OCI-LY7 (cell line): Measurements from ENCODE around the gene ZNF439. TPM values are rescaled to one million over a fixed set of nuclear protein-coding genes. Genes with fewer than 3 reads are reported as not detected.
"Not testable (repeated sequence)": the region's sequence is repeated elsewhere in the genome, so short reads cannot be mapped to it uniquely, and the experiment has no call there.

Experiments used
- BruUV-seq: library from RNA; stranded (reverse); fragments of 400-500 nt; replicated peaks from 2 replicates; lab custom pipeline; 2021; lab: Mats Ljungman, UMichigan
- CTCF ChIA-PET: fragments of 300-600 bp; sonication (Branson Sonifier 250); formaldehyde crosslinking; loops from one replicate; lab custom pipeline; 2022; ENCODE audit warnings: antibody characterized with exemption; ENCODE audit not compliant: unreplicated experiment; lab: Charles Lee
- POLR2A ChIA-PET: fragments of 300-600 bp; sonication (Branson Sonifier 250); formaldehyde crosslinking; loops from one replicate; lab custom pipeline; 2022; ENCODE audit warnings: antibody characterized with exemption; lab: Charles Lee
- DNase-seq: peaks from one replicate; pipeline ENCODE4 v3.0.0-alpha.2; 2015; ENCODE audit warnings: low spot score
- H2AFZ ChIP-seq: fragments of 200-600 bp; sonication (generic), shearing (Covaris generic); 2 replicates; pipeline ENCODE4 v1.6.1; 2014; ENCODE audit warnings: mild to moderate bottlenecking, antibody characterized with exemption, low read length, moderate library complexity
- H3K27ac ChIP-seq: fragments of 200-600 bp; sonication (generic); 2 replicates; pipeline ENCODE4 v1.5.1; 2014; ENCODE audit warnings: mixed run types, low read depth, mild to moderate bottlenecking, moderate library complexity, low read length, inconsistent platforms; ENCODE audit not compliant: poor library complexity, severe bottlenecking
- H3K36me3 ChIP-seq: fragments of 200-600 bp; sonication (generic); 2 replicates; pipeline ENCODE4 v1.6.1; 2014; ENCODE audit warnings: mild to moderate bottlenecking, antibody characterized with exemption, low read length, moderate library complexity, mixed read lengths; ENCODE audit not compliant: insufficient read depth
- H3K4me1 ChIP-seq: fragments of 200-600 bp; sonication (generic); 2 replicates; pipeline ENCODE4 v1.5.1; 2014; ENCODE audit warnings: mild to moderate bottlenecking, low read length; ENCODE audit not compliant: insufficient read depth, poor library complexity, severe bottlenecking
- H3K4me2 ChIP-seq: fragments of 200-600 bp; sonication (generic); 2 replicates; pipeline ENCODE4 v1.6.1; 2014; ENCODE audit warnings: mild to moderate bottlenecking, low read length
- H3K4me3 ChIP-seq: fragments of 200-600 bp; sonication (generic); 2 replicates; pipeline ENCODE4 v1.5.1; 2014; ENCODE audit warnings: mild to moderate bottlenecking, low read depth, low read length; ENCODE audit not compliant: poor library complexity, severe bottlenecking
- H3K79me2 ChIP-seq: fragments of 200-600 bp; sonication (generic); 2 replicates; pipeline ENCODE4 v1.6.1; 2016; ENCODE audit warnings: low read depth, mild to moderate bottlenecking, low read length, moderate library complexity, mixed read lengths; ENCODE audit not compliant: insufficient read depth
- H3K9me2 ChIP-seq: fragments of 200-600 bp; sonication (generic); 2 replicates; pipeline ENCODE4 v1.6.1; 2016; ENCODE audit warnings: mild to moderate bottlenecking, low read length, mixed read lengths; ENCODE audit not compliant: insufficient read depth
- H3K9me3 ChIP-seq: fragments of 200-600 bp; sonication (generic); 2 replicates; pipeline ENCODE4 v1.6.1; 2014; ENCODE audit warnings: mild to moderate bottlenecking, mixed run types, low read length, mixed read lengths
- H4K20me1 ChIP-seq: fragments of 200-600 bp; sonication (generic); 2 replicates; pipeline ENCODE4 v1.6.1; 2014; ENCODE audit warnings: mild to moderate bottlenecking, antibody characterized with exemption, low read length, moderate library complexity, mixed read lengths; ENCODE audit not compliant: insufficient read depth
- CTCF ChIP-seq: fragments of 200-600 bp; sonication (generic); conservative IDR thresholded peaks from 2 replicates; pipeline ENCODE4 v1.5.1; 2014; ENCODE audit warnings: mild to moderate bottlenecking, antibody characterized with exemption, low read length, moderate library complexity, mixed read lengths
- EZH2phosphoT487 ChIP-seq: fragments of 200-600 bp; sonication (generic); IDR thresholded peaks from 2 replicates; pipeline ENCODE4 v1.6.1; 2018; ENCODE audit warnings: low read depth, borderline replicate concordance, mild to moderate bottlenecking, mixed run types, antibody characterized with exemption, low read length, moderate library complexity, mixed read lengths
- intact Hi-C: fragments of 100-400 bp; cut with micrococcal nuclease; formaldehyde crosslinking; loops from one replicate; pipeline ENCODE4 v1.10.0; 2022; ENCODE audit not compliant: unreplicated experiment
- total RNA-seq, 2 experiments: library from RNA; depleted of rRNA in 1 of 2; stranded (reverse); fragments of >200 nt in 1 of 2; shearing (Covaris generic) in 1 of 2; gene quantifications; 2 replicates each; pipeline ENCODE4 v1.2.3, GENCODE V29; 2014 to 2022

ZNF439 gene
- total RNA-seq, 2 experiments from 2014 or later = 33.8 to 40.2 TPM

DNA sequence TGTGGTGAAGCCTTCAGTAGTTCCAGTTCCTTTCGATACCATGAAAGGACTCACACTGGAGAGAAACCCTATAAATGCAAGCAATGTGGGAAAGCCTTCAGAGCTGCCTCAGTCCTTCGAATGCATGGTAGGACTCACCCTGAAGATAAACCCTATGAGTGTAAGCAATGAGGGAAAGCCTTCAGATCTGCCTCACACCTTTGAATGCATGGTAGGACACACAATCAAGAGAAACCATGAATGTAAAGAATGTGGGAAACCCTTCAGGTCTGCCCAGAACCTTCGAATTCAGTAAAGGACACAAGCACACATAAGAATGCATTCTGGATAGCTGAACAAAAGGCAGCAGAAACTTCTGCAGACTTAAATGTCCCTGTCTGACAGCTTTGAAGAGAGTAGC, 57.4 kb downstream of the ZNF439 start:
- TF ChIP-seq CTCF (no peak), EZH2phosphoT487 (no peak)
- Histone ChIP-seq H3K27ac (no peak overlapping the region), H3K36me3 (peaks cover 23% of the 10 kb centered on the region), H3K9me2 (no peaks in the 10 kb centered on the region), H3K9me3 (no peaks in the 10 kb centered on the region), H2AFZ (no peak overlapping the region), H3K4me1 (no peaks in the 10 kb centered on the region), H3K79me2 (no peaks in the 10 kb centered on the region), H4K20me1 (no peaks in the 10 kb centered on the region), H3K4me2 (no peak overlapping the region), H3K4me3 (no peak overlapping the region)
- BruUV-seq = no TSS peak
- intact Hi-C loops = no loop called here
- ChIA-PET POLR2A (interaction anchor here (0.6 kb wide), 1 partner anchor 143 kb away, joined by 4 read pairs; no protein-coding TSS in a partner anchor), CTCF (no interaction called here)
- DNase-seq = no peak

DNA sequence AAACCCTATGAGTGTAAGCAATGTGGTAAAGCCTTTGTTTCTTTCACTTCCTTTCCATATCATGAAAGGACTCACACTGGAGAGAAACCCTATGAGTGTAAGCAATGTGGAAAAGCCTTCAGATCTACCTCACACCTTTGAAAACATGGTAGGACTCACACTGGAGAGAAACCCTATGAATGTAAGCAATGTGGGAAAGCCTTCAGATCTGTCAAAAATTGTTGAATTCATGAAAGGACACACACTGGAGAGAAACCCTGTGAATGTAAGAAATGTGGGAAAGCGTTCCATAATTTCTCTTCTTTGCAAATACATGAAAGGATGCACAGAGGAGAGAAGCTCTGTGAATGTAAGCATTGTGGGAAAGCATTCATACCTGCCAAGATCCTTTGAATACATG, 63.4 kb downstream of the ZNF439 start:
- H3K9me3 ChIP-seq, H3K4me3 ChIP-seq, H3K36me3 ChIP-seq, intact Hi-C loops, CTCF ChIA-PET, H3K27ac ChIP-seq, H3K4me2 ChIP-seq, H3K9me2 ChIP-seq, H2AFZ ChIP-seq, H3K4me1 ChIP-seq, H4K20me1 ChIP-seq, BruUV-seq, H3K79me2 ChIP-seq, DNase-seq, POLR2A ChIA-PET: not testable (repeated sequence)

DNA sequence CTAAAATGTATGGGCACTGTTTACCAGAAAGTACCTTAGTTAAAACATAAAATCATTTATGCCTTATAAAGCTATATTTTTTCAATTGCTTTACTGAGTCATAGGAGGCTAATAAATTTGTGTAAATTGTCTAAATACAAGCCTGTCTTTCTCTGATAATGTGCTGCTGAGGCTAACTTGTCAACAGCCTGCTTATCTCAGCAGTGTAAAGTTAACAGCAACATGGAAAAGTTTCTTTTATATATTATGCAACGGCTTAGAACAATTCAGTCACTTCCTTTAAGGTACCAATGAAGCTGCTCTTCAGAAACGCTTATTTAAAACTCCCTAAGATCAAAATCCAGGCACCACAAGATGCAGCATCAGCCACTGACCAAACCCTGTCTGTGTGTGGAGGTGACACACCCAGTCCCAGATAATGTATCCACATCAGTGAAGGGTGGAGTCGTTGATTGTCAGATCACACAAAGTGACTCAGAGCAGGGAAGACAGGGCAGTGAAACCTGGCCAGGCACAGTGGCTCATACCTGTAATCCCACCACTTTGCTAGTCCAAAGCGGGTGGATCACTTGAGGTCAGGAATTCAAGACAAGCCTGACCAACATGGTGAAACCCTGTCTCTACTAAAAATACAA, 66.0 kb downstream of the ZNF439 start:
- H3K27ac ChIP-seq, H3K4me1 ChIP-seq, BruUV-seq, H4K20me1 ChIP-seq, DNase-seq, H2AFZ ChIP-seq, POLR2A ChIA-PET, H3K9me2 ChIP-seq, H3K79me2 ChIP-seq, intact Hi-C loops, H3K9me3 ChIP-seq, H3K36me3 ChIP-seq, H3K4me2 ChIP-seq, CTCF ChIA-PET, H3K4me3 ChIP-seq: not testable (repeated sequence)

Other genes starting within 250 kb of the ZNF439 start
- 7.0 and 7.2 TPM in 2 replicates for gene ZNF823, start 109.8 kb upstream of the ZNF439 start, total RNA-seq (2014; rRNA removed; shearing (Covaris generic))
- gene ZNF823, start 109.8 kb upstream of the ZNF439 start, total RNA-seq (2022) = 5.7 and 6.8 TPM in 2 replicates
- 10.8 and 14.5 TPM in 2 replicates for gene ZNF441, start 81.7 kb upstream of the ZNF439 start, total RNA-seq (2014; rRNA removed; shearing (Covaris generic))
- gene ZNF441, start 81.7 kb upstream of the ZNF439 start, total RNA-seq (2022) = 8.4 and 11.1 TPM in 2 replicates
- gene ZNF491, start 50.2 kb upstream of the ZNF439 start, total RNA-seq (2014; rRNA removed; shearing (Covaris generic)) = 1.2 and 2.0 TPM in 2 replicates
- 6.2 and 7.9 TPM in 2 replicates for gene ZNF491, start 50.2 kb upstream of the ZNF439 start, total RNA-seq (2022)
- 7.5 and 7.9 TPM in 2 replicates for gene ZNF440, start 34.5 kb upstream of the ZNF439 start, total RNA-seq (2014; rRNA removed; shearing (Covaris generic))
- 15.2 and 16.6 TPM in 2 replicates for gene ZNF440, start 34.5 kb upstream of the ZNF439 start, total RNA-seq (2022)
- gene ZNF69, start 39.1 kb downstream of the ZNF439 start, total RNA-seq (2014; rRNA removed; shearing (Covaris generic)) = 7.1 and 9.7 TPM in 2 replicates
- gene ZNF69, start 39.1 kb downstream of the ZNF439 start, total RNA-seq (2022) = 13.9 and 15.8 TPM in 2 replicates
- 18.2 and 20.4 TPM in 2 replicates for gene ZNF700, start 76.4 kb downstream of the ZNF439 start, total RNA-seq (2014; rRNA removed; shearing (Covaris generic))
- gene ZNF700, start 76.4 kb downstream of the ZNF439 start, total RNA-seq (2022) = 28.2 and 28.4 TPM in 2 replicates
- 2.7 and 2.8 TPM in 2 replicates for gene ZNF763, start 116.3 kb downstream of the ZNF439 start, total RNA-seq (2014; rRNA removed; shearing (Covaris generic))
- 6.2 and 7.7 TPM in 2 replicates for gene ZNF763, start 116.3 kb downstream of the ZNF439 start, total RNA-seq (2022)
- gene ZNF433, start 187.0 kb downstream of the ZNF439 start, total RNA-seq (2014; rRNA removed; shearing (Covaris generic)) = 1.6 and 1.9 TPM in 2 replicates
- gene ZNF433, start 187.0 kb downstream of the ZNF439 start, total RNA-seq (2022) = 0.76 and 0.89 TPM in 2 replicates
- gene ZNF878, start 204.2 kb downstream of the ZNF439 start, total RNA-seq (2014; rRNA removed; shearing (Covaris generic)) = 0.72 and 1.0 TPM in 2 replicates
- 1.0 and 1.5 TPM in 2 replicates for gene ZNF878, start 204.2 kb downstream of the ZNF439 start, total RNA-seq (2022)
- 5.8 and 6.7 TPM in 2 replicates for gene ZNF844, start 216.0 kb downstream of the ZNF439 start, total RNA-seq (2014; rRNA removed; shearing (Covaris generic))
- 7.7 and 9.3 TPM in 2 replicates for gene ZNF844, start 216.0 kb downstream of the ZNF439 start, total RNA-seq (2022)